ENCODE measurements around the gene FAM111A. TPM values are rescaled to one million over a fixed set of nuclear protein-coding genes. Genes with fewer than 3 reads are reported as not detected.

FAM111A gene
- total and polyA plus RNA-seq, 9 of the 15 experiments (the other 6 are each of a cell fraction or from before 2014, with no cell fraction given), result 14.8 to 30.6 (median 20.1) TPM

DNA sequence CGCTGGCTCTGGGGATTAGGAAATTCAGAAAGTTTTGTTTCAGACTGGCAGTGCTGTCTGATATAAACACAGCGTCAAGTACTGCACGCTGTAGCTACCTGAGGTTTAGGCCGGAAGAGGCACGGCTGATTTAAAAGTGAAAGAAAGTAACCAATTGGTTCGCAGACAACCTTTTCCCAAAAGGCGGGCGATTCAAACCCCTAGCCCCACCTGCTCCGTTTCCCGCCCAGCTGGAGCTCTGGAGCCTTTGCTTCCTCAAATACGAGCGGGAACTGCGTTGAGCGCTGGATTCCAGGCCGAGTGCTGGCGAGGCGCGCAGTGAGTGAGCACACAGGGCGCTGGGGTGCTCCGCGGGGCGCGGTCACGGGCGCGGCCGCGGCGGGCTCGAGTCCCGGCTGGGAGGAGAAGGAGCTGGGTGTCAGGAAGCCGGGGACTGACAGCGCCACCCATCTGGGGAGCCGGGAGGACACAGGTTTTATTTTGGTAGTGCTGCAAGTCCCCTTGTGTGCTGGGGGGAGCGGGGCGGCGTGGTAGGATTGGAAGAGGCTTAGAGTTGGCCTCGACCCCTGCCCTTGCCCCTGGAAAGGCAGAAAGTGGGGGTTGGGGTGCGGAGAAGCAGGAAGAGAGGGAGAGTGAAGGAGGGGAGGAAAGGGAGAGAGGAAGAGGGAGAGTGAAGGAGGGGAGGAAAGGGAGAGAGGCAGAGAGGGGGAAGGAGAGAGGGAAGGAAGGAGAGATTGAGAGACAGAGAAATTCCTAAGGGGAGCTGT lies 2.1 kb downstream of the FAM111A start (continued):
- no peak; the same call in 1 of the 2 replicates for TF ChIP-seq JUN (IDR thresholded peaks at IDR 0.05; ENCODE audit: borderline replicate concordance, low read depth, low read length)
- TF ChIP-seq JUN (CRISPR knock-in tag; IDR thresholded peaks at IDR 0.05; ENCODE audit: borderline replicate concordance), result peak; percentile 94; the same call in 1 of the 2 replicates
- peak; percentile 76 for TF ChIP-seq PHB2 (IDR thresholded peaks at IDR 0.05; ENCODE audit: low read depth)
- peak; percentile 76; the same call in 1 of the 2 replicates for TF ChIP-seq OTX1 (CRISPR knock-in tag; IDR thresholded peaks at IDR 0.05)
- TF ChIP-seq, protein P1, sequence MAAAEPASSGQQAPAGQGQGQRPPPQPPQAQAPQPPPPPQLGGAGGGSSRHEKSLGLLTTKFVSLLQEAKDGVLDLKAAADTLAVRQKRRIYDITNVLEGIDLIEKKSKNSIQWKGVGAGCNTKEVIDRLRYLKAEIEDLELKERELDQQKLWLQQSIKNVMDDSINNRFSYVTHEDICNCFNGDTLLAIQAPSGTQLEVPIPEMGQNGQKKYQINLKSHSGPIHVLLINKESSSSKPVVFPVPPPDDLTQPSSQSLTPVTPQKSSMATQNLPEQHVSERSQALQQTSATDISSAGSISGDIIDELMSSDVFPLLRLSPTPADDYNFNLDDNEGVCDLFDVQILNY (CRISPR knock-in tag; IDR thresholded peaks at IDR 0.05), result peak; percentile 100
- TF ChIP-seq GATAD2A (IDR thresholded peaks at IDR 0.05), result 0 out of 2 replicates have a peak, but pooled peaks have one; percentile 17
- peak; percentile 57 for TF ChIP-seq CCNT2 (IDR thresholded peaks at IDR 0.05; ENCODE audit: borderline replicate concordance, extremely low read depth, insufficient read length, low read depth, low read length)
- TF ChIP-seq KDM2B (CRISPR knock-in tag; IDR thresholded peaks at IDR 0.05), result peak; percentile 90; the same call in 1 of the 2 replicates
- peak; percentile 94 for TF ChIP-seq RNF2 (IDR thresholded peaks at IDR 0.05)
- peak; percentile 75; the same call in 1 of the 2 replicates for TF ChIP-seq KLF6 (CRISPR knock-in tag; IDR thresholded peaks at IDR 0.05; ENCODE audit: borderline replicate concordance)
- TF ChIP-seq ZFX (CRISPR knock-in tag; IDR thresholded peaks at IDR 0.05), result peak; percentile 89
- TF ChIP-seq TGIF2 (CRISPR knock-in tag; IDR thresholded peaks at IDR 0.05), result peak; percentile 93; the same call in 1 of the 2 replicates
- TF ChIP-seq HLTF (IDR thresholded peaks at IDR 0.05), result 0 out of 2 replicates have a peak, but pooled peaks have one; percentile 47
- TF ChIP-seq RBFOX2 (IDR thresholded peaks at IDR 0.05; ENCODE audit: low read depth, low read length), result peak; percentile 90
- TF ChIP-seq POLR2A (conservative IDR thresholded peaks at IDR 0.05), result peak; percentile 67
- TF ChIP-seq ZNF695 (CRISPR knock-in tag; IDR thresholded peaks at IDR 0.05), result no peak
- TF ChIP-seq NR1H2 (CRISPR knock-in tag; IDR thresholded peaks at IDR 0.05), result peak; percentile 87; the same call in 1 of the 2 replicates
- TF ChIP-seq SIX5 (IDR thresholded peaks at IDR 0.05; ENCODE audit: borderline replicate concordance in 1 of 2, insufficient read depth in 1 of 2, low read depth in 1 of 2, low read length in 2 of 2), result no peak
- TF ChIP-seq ZEB2 (IDR thresholded peaks at IDR 0.05), result peak; percentile 62; the same call in 1 of the 2 replicates
- no peak for TF ChIP-seq CHD4 (IDR thresholded peaks at IDR 0.05; ENCODE audit: insufficient read depth, insufficient replicate concordance, low read depth, low read length, poor library complexity, severe bottlenecking)
- peak; percentile 76 to 82 for TF ChIP-seq FOXK2 (conservative IDR thresholded peaks at IDR 0.05 in 1 of 2, IDR thresholded peaks at IDR 0.05 in 1 of 2; ENCODE audit: low read depth in 2 of 2)
- peak; percentile 98 for TF ChIP-seq FOXK1 (CRISPR knock-in tag; IDR thresholded peaks at IDR 0.05; ENCODE audit: borderline replicate concordance)
- TF ChIP-seq HNRNPL (IDR thresholded peaks at IDR 0.05; ENCODE audit: low read depth, low read length), result no peak
- TF ChIP-seq ZBTB7A (IDR thresholded peaks at IDR 0.05; ENCODE audit: borderline replicate concordance, control insufficient read depth, low read depth, low read length), result no peak
- TF ChIP-seq, protein P2, sequence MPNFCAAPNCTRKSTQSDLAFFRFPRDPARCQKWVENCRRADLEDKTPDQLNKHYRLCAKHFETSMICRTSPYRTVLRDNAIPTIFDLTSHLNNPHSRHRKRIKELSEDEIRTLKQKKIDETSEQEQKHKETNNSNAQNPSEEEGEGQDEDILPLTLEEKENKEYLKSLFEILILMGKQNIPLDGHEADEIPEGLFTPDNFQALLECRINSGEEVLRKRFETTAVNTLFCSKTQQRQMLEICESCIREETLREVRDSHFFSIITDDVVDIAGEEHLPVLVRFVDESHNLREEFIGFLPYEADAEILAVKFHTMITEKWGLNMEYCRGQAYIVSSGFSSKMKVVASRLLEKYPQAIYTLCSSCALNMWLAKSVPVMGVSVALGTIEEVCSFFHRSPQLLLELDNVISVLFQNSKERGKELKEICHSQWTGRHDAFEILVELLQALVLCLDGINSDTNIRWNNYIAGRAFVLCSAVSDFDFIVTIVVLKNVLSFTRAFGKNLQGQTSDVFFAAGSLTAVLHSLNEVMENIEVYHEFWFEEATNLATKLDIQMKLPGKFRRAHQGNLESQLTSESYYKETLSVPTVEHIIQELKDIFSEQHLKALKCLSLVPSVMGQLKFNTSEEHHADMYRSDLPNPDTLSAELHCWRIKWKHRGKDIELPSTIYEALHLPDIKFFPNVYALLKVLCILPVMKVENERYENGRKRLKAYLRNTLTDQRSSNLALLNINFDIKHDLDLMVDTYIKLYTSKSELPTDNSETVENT (CRISPR knock-in tag; IDR thresholded peaks at IDR 0.05), result peak; percentile 41; the same call in 1 of the 2 replicates
- peak; percentile 94 for TF ChIP-seq ZBTB1 (CRISPR knock-in tag; IDR thresholded peaks at IDR 0.05; ENCODE audit: borderline replicate concordance, low read depth)
